Measurements from ENCODE around the gene ARHGEF38.
"Not testable (repeated sequence)": the region's sequence is repeated elsewhere in the genome, so short reads cannot be mapped to it uniquely, and the experiment has no call there.

The ARHGEF38 gene

GRCh38 chr4:105607876-105608275 is 55.5 kb downstream of the ARHGEF38 start:
- H3K4me3 ChIP-seq (ENCODE audit: low read length): no peak overlapping the region
- no peak for TF ChIP-seq ZNF274 (IDR thresholded peaks at IDR 0.05; ENCODE audit: low read depth, low read length)

GRCh38 chr4:105609819-105610218 is 57.4 kb downstream of the ARHGEF38 start:
- not testable (repeated sequence) for H3K4me3 ChIP-seq (ENCODE audit: low read length)

- no peak for TF ChIP-seq ZNF274 (IDR thresholded peaks at IDR 0.05; ENCODE audit: low read depth, low read length)
Observed at GRCh38 chr4:105613306-105613705, 60.9 kb downstream of the ARHGEF38 start.

GRCh38 chr4:105619188-105619931 is 66.9 kb downstream of the ARHGEF38 start:
- H3K4me3 ChIP-seq (ENCODE audit: low read length): no peak overlapping the region
- TF ChIP-seq ZNF274 (IDR thresholded peaks at IDR 0.05; ENCODE audit: low read depth, low read length): no peak

More at GRCh38 chr4:105613306-105613705, 60.9 kb downstream of the ARHGEF38 start:
- no peak overlapping the region for H3K4me3 ChIP-seq (ENCODE audit: low read length)

- no peak overlapping the region for H3K4me3 ChIP-seq (ENCODE audit: low read length)
- no peak for TF ChIP-seq ZNF274 (IDR thresholded peaks at IDR 0.05; ENCODE audit: low read depth, low read length)
Observed at GRCh38 chr4:105620640-105621323, 68.4 kb downstream of the ARHGEF38 start.

GRCh38 chr4:105622269-105622668 is 69.8 kb downstream of the ARHGEF38 start:
- no peak overlapping the region for H3K4me3 ChIP-seq (ENCODE audit: low read length)
- no peak for TF ChIP-seq ZNF274 (IDR thresholded peaks at IDR 0.05; ENCODE audit: low read depth, low read length)

GRCh38 chr4:105623099-105623498 is 70.7 kb downstream of the ARHGEF38 start:
- TF ChIP-seq ZNF274 (IDR thresholded peaks at IDR 0.05; ENCODE audit: low read depth, low read length): no peak
- H3K4me3 ChIP-seq (ENCODE audit: low read length): no peak overlapping the region

- TF ChIP-seq ZNF274 (IDR thresholded peaks at IDR 0.05; ENCODE audit: low read depth, low read length): no peak
- H3K4me3 ChIP-seq (ENCODE audit: low read length): no peak overlapping the region; the same call in 1 of the 2 replicates
Observed at GRCh38 chr4:105624530-105624929, 72.1 kb downstream of the ARHGEF38 start.

- no peak for TF ChIP-seq ZNF274 (IDR thresholded peaks at IDR 0.05; ENCODE audit: low read depth, low read length)
- H3K4me3 ChIP-seq (ENCODE audit: low read length): no peak overlapping the region
Observed at GRCh38 chr4:105625214-105625613, 72.8 kb downstream of the ARHGEF38 start.

DNA sequence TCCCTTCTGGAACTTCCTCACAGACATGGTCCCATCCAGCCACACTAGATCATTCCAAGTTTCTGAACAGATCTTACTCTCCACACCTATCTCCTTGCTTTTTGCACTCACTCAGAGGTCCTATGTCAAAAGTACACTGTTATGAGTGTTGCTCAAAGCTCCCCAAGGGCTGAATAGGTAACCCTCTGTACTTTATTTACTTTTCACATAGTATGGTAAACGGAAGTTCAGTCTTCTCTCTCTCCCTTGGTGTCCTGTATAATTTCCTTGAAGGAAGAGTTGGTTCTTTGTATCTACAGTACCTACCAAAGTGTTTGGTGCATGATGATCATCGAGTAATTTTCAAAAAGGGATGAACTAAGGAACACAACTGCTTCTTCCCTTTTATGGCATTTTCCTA is 74.4 kb downstream of the ARHGEF38 start:
- H3K4me3 ChIP-seq (ENCODE audit: low read length): no peak overlapping the region
- TF ChIP-seq ZNF274 (IDR thresholded peaks at IDR 0.05; ENCODE audit: low read depth, low read length): no peak

DNA sequence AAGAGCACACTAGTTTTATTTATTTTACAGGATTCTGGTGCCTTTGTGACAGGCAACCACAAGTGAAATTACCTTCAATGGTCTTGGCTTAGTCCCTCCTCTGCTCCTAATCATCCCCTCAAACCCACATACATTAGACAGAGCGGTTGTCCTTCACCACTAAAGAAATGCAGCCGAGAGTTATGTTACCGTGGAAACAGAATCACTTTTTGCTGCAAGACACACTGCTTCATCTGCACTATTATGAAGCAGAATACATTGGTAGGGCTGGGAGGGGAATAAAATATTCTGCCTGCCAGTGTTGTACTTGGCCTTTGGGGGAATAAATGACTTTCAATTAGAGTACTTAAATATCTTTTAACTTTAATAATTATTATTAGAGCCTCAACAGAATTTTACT is 75.2 kb downstream of the ARHGEF38 start:
- no peak for TF ChIP-seq ZNF274 (IDR thresholded peaks at IDR 0.05; ENCODE audit: low read depth, low read length)
- H3K4me3 ChIP-seq (ENCODE audit: low read length): no peak overlapping the region

GRCh38 chr4:105630670-105631655 is 78.5 kb downstream of the ARHGEF38 start:
- H3K4me3 ChIP-seq (ENCODE audit: low read length): no peak overlapping the region
- no peak for TF ChIP-seq ZNF274 (IDR thresholded peaks at IDR 0.05; ENCODE audit: low read depth, low read length)

GRCh38 chr4:105631818-105632400 is 79.5 kb downstream of the ARHGEF38 start:
- TF ChIP-seq ZNF274 (IDR thresholded peaks at IDR 0.05; ENCODE audit: low read depth, low read length): no peak
- no peak overlapping the region for H3K4me3 ChIP-seq (ENCODE audit: low read length)

- no peak overlapping the region for H3K4me3 ChIP-seq (ENCODE audit: low read length)
Observed at GRCh38 chr4:105632599-105632998, 80.2 kb downstream of the ARHGEF38 start.

More at GRCh38 chr4:105632599-105632998, 80.2 kb downstream of the ARHGEF38 start:
- TF ChIP-seq ZNF274 (IDR thresholded peaks at IDR 0.05; ENCODE audit: low read depth, low read length): no peak
